ENCODE data around the gene KIAA1671. TPM values are rescaled to one million over a fixed set of nuclear protein-coding genes. Genes with fewer than 3 reads are reported as not detected.

KIAA1671 gene
- total RNA-seq, 3 donors from 2014 or later: 9.8 to 62.8 (median 36.4) TPM

DNA sequence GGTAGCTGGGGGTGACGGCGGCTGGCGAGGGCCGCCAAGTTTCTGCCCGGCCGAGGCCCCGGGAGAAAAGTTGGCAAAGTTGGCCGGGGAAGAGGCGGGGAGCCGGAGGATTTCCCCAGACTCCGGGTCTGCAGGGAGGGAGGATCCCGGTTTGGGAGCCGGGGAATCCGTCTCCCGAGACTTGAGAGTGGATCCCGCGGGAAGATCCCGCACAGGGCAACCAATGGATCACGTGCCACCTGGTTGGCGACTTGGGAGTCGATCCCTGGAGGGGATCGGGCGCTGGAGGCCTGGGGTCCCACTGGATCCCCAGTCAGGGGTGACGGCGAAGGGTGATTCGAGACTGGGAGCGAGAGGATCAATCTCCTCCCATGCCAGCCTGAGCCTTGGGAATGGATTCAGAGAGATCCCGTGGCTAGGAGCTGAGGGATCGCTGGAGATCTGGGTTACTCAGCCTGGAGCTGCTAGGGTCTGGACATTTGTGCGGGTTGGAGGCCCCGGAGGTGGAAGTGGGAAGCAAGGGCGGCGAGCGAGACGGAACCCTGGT lies 394 bp downstream of the KIAA1671 start:
- Histone ChIP-seq H3K9me3 (no peaks in the 10 kb centered on the region), H3K4me3 (peak overlapping the region; percentile 67 to 84 (median 72)), H3K27me3 (peaks cover 0 to 2% of the 10 kb centered on the region in 2 donors), H3K4me1 (peaks cover 0 to 3% of the 10 kb centered on the region in 2 donors), H3K27ac (peak overlapping the region; percentile 89 to 94), H3K36me3 (no peaks in the 10 kb centered on the region)
- peak; percentile 69 for DNase-seq (ENCODE audit: low spot score in 2 of 2)
- intact Hi-C loops (cut with DNase I; ENCODE audit: low total_unique reads): no loop called here
- TF ChIP-seq POLR2A (IDR thresholded peaks at IDR 0.05) (no peak), POLR2AphosphoS5 (IDR thresholded peaks at IDR 0.05) (peak in 2 of 3 donors; percentile 14 to 77)
- TF ChIP-seq, protein P1, sequence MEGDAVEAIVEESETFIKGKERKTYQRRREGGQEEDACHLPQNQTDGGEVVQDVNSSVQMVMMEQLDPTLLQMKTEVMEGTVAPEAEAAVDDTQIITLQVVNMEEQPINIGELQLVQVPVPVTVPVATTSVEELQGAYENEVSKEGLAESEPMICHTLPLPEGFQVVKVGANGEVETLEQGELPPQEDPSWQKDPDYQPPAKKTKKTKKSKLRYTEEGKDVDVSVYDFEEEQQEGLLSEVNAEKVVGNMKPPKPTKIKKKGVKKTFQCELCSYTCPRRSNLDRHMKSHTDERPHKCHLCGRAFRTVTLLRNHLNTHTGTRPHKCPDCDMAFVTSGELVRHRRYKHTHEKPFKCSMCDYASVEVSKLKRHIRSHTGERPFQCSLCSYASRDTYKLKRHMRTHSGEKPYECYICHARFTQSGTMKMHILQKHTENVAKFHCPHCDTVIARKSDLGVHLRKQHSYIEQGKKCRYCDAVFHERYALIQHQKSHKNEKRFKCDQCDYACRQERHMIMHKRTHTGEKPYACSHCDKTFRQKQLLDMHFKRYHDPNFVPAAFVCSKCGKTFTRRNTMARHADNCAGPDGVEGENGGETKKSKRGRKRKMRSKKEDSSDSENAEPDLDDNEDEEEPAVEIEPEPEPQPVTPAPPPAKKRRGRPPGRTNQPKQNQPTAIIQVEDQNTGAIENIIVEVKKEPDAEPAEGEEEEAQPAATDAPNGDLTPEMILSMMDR (IDR thresholded peaks at IDR 0.05): no peak

DNA sequence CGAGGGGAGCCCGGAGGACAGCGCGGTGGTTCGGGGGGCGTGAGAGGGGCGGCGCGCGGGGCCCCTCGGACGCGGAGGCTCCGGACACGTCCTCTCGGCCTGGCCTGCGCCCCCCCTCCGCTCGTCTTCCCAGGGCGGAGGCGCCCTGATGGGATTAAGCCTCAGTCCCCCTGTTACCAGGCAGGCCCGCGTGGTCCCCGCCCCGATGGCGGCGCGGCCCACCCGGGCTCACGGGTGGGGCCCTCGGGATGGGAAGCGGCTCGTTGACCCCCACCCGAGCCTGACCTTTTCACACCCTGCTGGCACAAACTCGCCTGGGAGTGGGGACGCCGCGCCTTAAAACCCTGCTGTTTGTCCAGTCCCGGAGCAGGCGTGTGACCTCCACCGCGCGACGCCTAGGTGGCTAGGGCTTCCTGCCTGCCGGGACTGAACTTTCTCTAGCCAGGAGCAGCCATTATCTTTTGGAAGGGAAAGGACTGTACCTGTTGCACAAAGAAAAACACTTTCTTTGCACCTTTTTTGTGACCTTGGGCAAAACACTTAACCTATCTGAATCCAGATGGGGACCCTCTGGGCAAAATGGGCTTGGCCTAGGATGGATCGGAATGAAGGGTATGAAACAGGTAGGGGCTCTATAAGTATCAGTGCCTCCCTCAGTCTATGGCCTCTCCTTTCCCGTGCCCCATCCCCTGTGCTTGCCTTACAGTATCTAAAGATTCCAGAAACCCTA lies 1.0 kb downstream of the KIAA1671 start:
- no peak for DNase-seq (ENCODE audit: low spot score in 2 of 2)
- Histone ChIP-seq H3K9me3 (no peaks in the 10 kb centered on the region), H3K36me3 (no peaks in the 10 kb centered on the region), H3K4me3 (peak overlapping the region; percentile 67 to 84 (median 72)), H3K27ac (peak overlapping the region; percentile 89 to 94), H3K4me1 (peaks cover 0 to 3% of the 10 kb centered on the region in 2 donors), H3K27me3 (peaks cover 0 to 1% of the 10 kb centered on the region in 2 donors)
- intact Hi-C loops (cut with DNase I; ENCODE audit: low total_unique reads): no loop called here
- TF ChIP-seq POLR2A (IDR thresholded peaks at IDR 0.05): no peak
- TF ChIP-seq POLR2AphosphoS5 (IDR thresholded peaks at IDR 0.05): peak in 1 of 3 donors; percentile 14

DNA sequence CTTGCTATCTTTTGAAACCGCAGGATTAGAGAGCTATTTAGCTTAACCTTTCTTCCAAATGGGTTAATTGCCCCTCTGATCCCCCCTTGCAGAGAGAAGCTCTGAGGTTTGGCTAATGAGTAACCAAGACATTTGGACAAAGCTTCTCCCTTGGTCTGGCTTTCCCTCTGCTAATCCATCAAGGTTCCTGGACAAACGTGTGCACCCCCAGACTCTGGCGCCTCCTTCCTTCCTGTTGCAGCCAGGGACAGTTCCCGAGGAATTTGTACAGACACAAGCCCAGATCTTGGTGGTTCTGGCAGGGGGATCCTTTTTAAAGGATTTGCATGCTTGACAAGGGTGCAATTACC lies 1.6 kb downstream of the KIAA1671 start:
- peak overlapping the region; percentile 89 to 94 for H3K27ac ChIP-seq

DNA sequence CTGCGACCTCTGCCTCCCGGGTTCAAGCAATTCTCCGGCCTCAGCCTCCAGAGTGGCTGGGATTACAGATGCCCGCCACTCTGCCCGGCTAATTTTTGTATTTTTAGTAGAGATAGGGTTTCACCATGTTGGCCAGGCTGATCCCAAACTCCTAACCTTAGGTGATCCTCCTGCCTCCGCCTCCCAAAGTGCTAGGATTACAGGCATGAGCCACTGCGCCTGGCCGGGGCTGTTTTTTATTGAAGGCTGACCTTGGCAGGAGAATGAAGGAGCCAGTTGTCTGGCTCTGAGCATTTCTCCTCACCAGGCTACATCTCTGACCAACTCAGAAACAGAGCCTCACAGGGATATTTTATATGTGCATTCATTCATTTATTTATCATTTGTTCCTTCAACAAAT lies 2.3 kb downstream of the KIAA1671 start:
- H3K9me3 ChIP-seq: no peaks in the 10 kb centered on the region
- intact Hi-C loops (cut with DNase I; ENCODE audit: low total_unique reads): no loop called here
- no peak overlapping the region for H3K27ac ChIP-seq
- H3K4me1 ChIP-seq: peaks cover 0 to 3% of the 10 kb centered on the region in 2 donors
- no peak for DNase-seq (ENCODE audit: low spot score in 2 of 2)
- H3K36me3 ChIP-seq: no peaks in the 10 kb centered on the region
- no peak overlapping the region for H3K4me3 ChIP-seq
- TF ChIP-seq, protein P1 (IDR thresholded peaks at IDR 0.05): no peak
- TF ChIP-seq POLR2AphosphoS5 (IDR thresholded peaks at IDR 0.05) (no peak), POLR2A (IDR thresholded peaks at IDR 0.05) (no peak)
- no peaks in the 10 kb centered on the region for H3K27me3 ChIP-seq

More for the DNA sequence above, 1.6 kb downstream of the KIAA1671 start:
- DNase-seq (ENCODE audit: low spot score in 2 of 2): no peak
- no peaks in the 10 kb centered on the region for H3K36me3 ChIP-seq
- H3K4me1 ChIP-seq: peaks cover 0 to 3% of the 10 kb centered on the region in 2 donors
- peak overlapping the region; percentile 67 to 84 (median 72) for H3K4me3 ChIP-seq
- no peaks in the 10 kb centered on the region for H3K9me3 ChIP-seq
- intact Hi-C loops (cut with DNase I; ENCODE audit: low total_unique reads): no loop called here
- no peaks in the 10 kb centered on the region for H3K27me3 ChIP-seq
- no peak for TF ChIP-seq POLR2A (IDR thresholded peaks at IDR 0.05)
- no peak for TF ChIP-seq POLR2AphosphoS5 (IDR thresholded peaks at IDR 0.05)
- TF ChIP-seq, protein P1 (IDR thresholded peaks at IDR 0.05): no peak

DNA sequence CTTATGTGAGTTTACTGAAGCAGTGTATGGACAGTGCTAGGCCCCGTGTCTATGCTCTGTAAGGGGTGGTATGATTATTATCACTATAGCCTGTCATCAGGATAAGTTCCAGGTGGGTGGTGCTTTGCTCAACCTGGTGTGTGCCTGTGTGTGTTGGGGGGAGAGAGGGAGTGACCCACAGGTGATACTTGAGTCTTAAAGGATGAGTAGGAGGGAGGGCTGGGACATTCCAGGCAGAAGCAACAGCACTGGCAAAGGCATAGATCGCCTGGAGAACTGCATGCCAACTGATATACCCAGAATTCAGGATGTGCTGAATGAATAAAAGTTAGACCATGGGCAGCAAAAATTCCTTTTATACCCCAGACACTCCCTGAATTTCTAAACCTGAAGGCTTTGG lies 4.5 kb downstream of the KIAA1671 start:
- TF ChIP-seq, protein P1 (IDR thresholded peaks at IDR 0.05): no peak
- TF ChIP-seq POLR2AphosphoS5 (IDR thresholded peaks at IDR 0.05) (no peak), POLR2A (IDR thresholded peaks at IDR 0.05) (no peak)
- Histone ChIP-seq H3K4me1 (peaks cover 0 to 3% of the 10 kb centered on the region in 2 donors), H3K27ac (no peak overlapping the region), H3K27me3 (no peaks in the 10 kb centered on the region), H3K9me3 (no peaks in the 10 kb centered on the region), H3K36me3 (no peaks in the 10 kb centered on the region), H3K4me3 (no peak overlapping the region)
- DNase-seq (ENCODE audit: low spot score in 2 of 2): no peak
- intact Hi-C loops (cut with DNase I; ENCODE audit: low total_unique reads): no loop called here

All from breast epithelium (tissue), 4 donors.